ENCODE results near the gene ZNF625. TPM values are rescaled to one million over a fixed set of nuclear protein-coding genes. Genes with fewer than 3 reads are reported as not detected.

ZNF625 gene
- total RNA-seq = 1 to 10 TPM; 2.5 to 3.4 TPM

- intact Hi-C loops (cut with micrococcal nuclease) = no loop called here
- Mint-ChIP-seq H3K36me3 (no peaks in the 10 kb centered on the region), H3K27ac (no peak within 1 kb of the TSS), H3K9me3 (no peaks in the 10 kb centered on the region), H3K4me3 (peak within 1 kb of the TSS; percentile 80), H3K27me3 (peaks cover 3% of the 10 kb centered on the region), H3K4me1 (ENCODE audit: low read depth) (peaks cover 4% of the 10 kb centered on the region)
- POLR2A ChIA-PET = interaction anchor here (1.3 kb wide), 1 partner anchor 175 kb away, joined by 3 read pairs; no protein-coding TSS in a partner anchor
- CTCF ChIA-PET = interaction anchor here (1.3 to 2.0 kb wide), 4 partner anchors 16 to 233 kb away, joined by 5 to 14 read pairs (median 6); partner anchors contain the start of gene ZNF20
- peak; percentile 68 for DNase-seq
These were observed at the start of gene ZNF625 for GRCh38 chr19:12156223-12157058. Gene ZNF625 (minus strand): TSS chr19:12156734. CDS start chr19:12156558, 176 bp downstream.

- DNase-seq = no peak
- Mint-ChIP-seq H3K4me1 (ENCODE audit: low read depth) (peaks cover 1% of the 10 kb centered on the region), H3K9me3 (peaks cover 46% of the 10 kb centered on the region), H3K27ac (no peak overlapping the region), H3K4me3 (no peak overlapping the region), H3K27me3 (no peaks in the 10 kb centered on the region), H3K36me3 (peaks cover 42% of the 10 kb centered on the region)
- POLR2A ChIA-PET = no interaction called here
- CTCF ChIA-PET = no interaction called here
- intact Hi-C loops (cut with micrococcal nuclease) = no loop called here
These were observed 48.8 kb upstream of the ZNF625 start for GRCh38 chr19:12205296-12205695.

- H3K4me3 Mint-ChIP-seq = no peak overlapping the region
- ChIA-PET CTCF (no interaction called here), POLR2A (no interaction called here)
- no peak overlapping the region for H3K27ac Mint-ChIP-seq
- peaks cover 31% of the 10 kb centered on the region for H3K9me3 Mint-ChIP-seq
- H3K4me1 Mint-ChIP-seq (ENCODE audit: low read depth) = peaks cover 5% of the 10 kb centered on the region
- H3K27me3 Mint-ChIP-seq = no peaks in the 10 kb centered on the region
- intact Hi-C loops (cut with micrococcal nuclease) = loop anchor here (1.0 to 5.0 kb wide), 3 partner anchors 145 to 345 kb away; partner anchors contain the start of gene ZNF442
- H3K36me3 Mint-ChIP-seq = peaks cover 30% of the 10 kb centered on the region
- peak; percentile 78 for DNase-seq
These were observed 45.7 kb upstream of the ZNF625 start for GRCh38 chr19:12202250-12202649.

GRCh38 chr19:12199757-12200419 lies 43.4 kb upstream of the ZNF625 start:
- no peak overlapping the region for H3K27ac Mint-ChIP-seq
- ChIA-PET CTCF (no interaction called here), POLR2A (no interaction called here)
- no peak for DNase-seq
- peaks cover 4% of the 10 kb centered on the region for H3K27me3 Mint-ChIP-seq
- H3K9me3 Mint-ChIP-seq = peaks cover 38% of the 10 kb centered on the region
- H3K4me1 Mint-ChIP-seq (ENCODE audit: low read depth) = peaks cover 11% of the 10 kb centered on the region
- intact Hi-C loops (cut with micrococcal nuclease) = loop anchor here (5.0 kb wide), 1 partner anchor 347 kb away; no protein-coding TSS in a partner anchor
- no peak overlapping the region for H3K4me3 Mint-ChIP-seq
- H3K36me3 Mint-ChIP-seq = peaks cover 35% of the 10 kb centered on the region

GRCh38 chr19:12198136-12198535 lies 41.6 kb upstream of the ZNF625 start:
- CTCF ChIA-PET = no interaction called here
- intact Hi-C loops (cut with micrococcal nuclease) = no loop called here
- Mint-ChIP-seq H3K9me3 (peaks cover 47% of the 10 kb centered on the region), H3K36me3 (peaks cover 42% of the 10 kb centered on the region), H3K27me3 (peaks cover 4% of the 10 kb centered on the region), H3K4me3 (no peak overlapping the region), H3K4me1 (ENCODE audit: low read depth) (peaks cover 15% of the 10 kb centered on the region), H3K27ac (no peak overlapping the region)
- DNase-seq = no peak
- POLR2A ChIA-PET = interaction anchor here (0.6 kb wide), 1 partner anchor 221 kb away, joined by 3 read pairs; no protein-coding TSS in a partner anchor

GRCh38 chr19:12194827-12195731 lies 38.5 kb upstream of the ZNF625 start:
- Mint-ChIP-seq H3K27ac (peak overlapping the region; percentile 38), H3K36me3 (peaks cover 66% of the 10 kb centered on the region), H3K4me1 (ENCODE audit: low read depth) (peaks cover 16% of the 10 kb centered on the region), H3K9me3 (peaks cover 67% of the 10 kb centered on the region), H3K27me3 (peaks cover 4% of the 10 kb centered on the region), H3K4me3 (peak overlapping the region; percentile 62)
- intact Hi-C loops (cut with micrococcal nuclease) = no loop called here
- ChIA-PET POLR2A (no interaction called here), CTCF (interaction anchor here (0.8 kb wide), 1 partner anchor 143 kb away, joined by 3 read pairs; no protein-coding TSS in a partner anchor)
- peak; percentile 75 for DNase-seq

GRCh38 chr19:12187625-12188024 lies 31.1 kb upstream of the ZNF625 start:
- no peak for DNase-seq
- H3K27ac Mint-ChIP-seq = no peak overlapping the region
- ChIA-PET CTCF (interaction anchor here (0.6 kb wide), 1 partner anchor 376 kb away, joined by 3 read pairs; no protein-coding TSS in a partner anchor), POLR2A (no interaction called here)
- intact Hi-C loops (cut with micrococcal nuclease) = no loop called here
- H3K9me3 Mint-ChIP-seq = peaks cover 82% of the 10 kb centered on the region
- H3K27me3 Mint-ChIP-seq = no peaks in the 10 kb centered on the region
- H3K36me3 Mint-ChIP-seq = peaks cover 90% of the 10 kb centered on the region
- peaks cover 3% of the 10 kb centered on the region for H3K4me1 Mint-ChIP-seq (ENCODE audit: low read depth)
- H3K4me3 Mint-ChIP-seq = no peak overlapping the region

GRCh38 chr19:12180377-12180776 lies 23.8 kb upstream of the ZNF625 start:
- H3K36me3 Mint-ChIP-seq = peaks cover 88% of the 10 kb centered on the region
- no peak overlapping the region for H3K4me3 Mint-ChIP-seq
- POLR2A ChIA-PET = no interaction called here
- H3K9me3 Mint-ChIP-seq = peaks cover 68% of the 10 kb centered on the region
- H3K4me1 Mint-ChIP-seq (ENCODE audit: low read depth) = peaks cover 12% of the 10 kb centered on the region
- no peaks in the 10 kb centered on the region for H3K27me3 Mint-ChIP-seq
- intact Hi-C loops (cut with micrococcal nuclease) = no loop called here
- DNase-seq = no peak
- CTCF ChIA-PET = no interaction called here
- no peak overlapping the region for H3K27ac Mint-ChIP-seq

GRCh38 chr19:12166626-12167025 lies 10.1 kb upstream of the ZNF625 start:
- H3K4me3 Mint-ChIP-seq = no peak overlapping the region
- ChIA-PET CTCF (no interaction called here), POLR2A (no interaction called here)
- peaks cover 47% of the 10 kb centered on the region for H3K4me1 Mint-ChIP-seq (ENCODE audit: low read depth)
- DNase-seq = no peak
- intact Hi-C loops (cut with micrococcal nuclease) = no loop called here
- H3K27me3 Mint-ChIP-seq = no peaks in the 10 kb centered on the region
- peaks cover 14% of the 10 kb centered on the region for H3K36me3 Mint-ChIP-seq
- peak overlapping the region; percentile 30 for H3K27ac Mint-ChIP-seq
- H3K9me3 Mint-ChIP-seq = no peaks in the 10 kb centered on the region

GRCh38 chr19:12163826-12164225 lies 7.3 kb upstream of the ZNF625 start:
- H3K4me1 Mint-ChIP-seq (ENCODE audit: low read depth) = peaks cover 42% of the 10 kb centered on the region
- intact Hi-C loops (cut with micrococcal nuclease) = loop anchor here (2.0 kb wide), 2 partner anchors 125 to 169 kb away; partner anchors contain the start of gene ZNF563
- peak overlapping the region; percentile 90 for H3K27ac Mint-ChIP-seq
- H3K27me3 Mint-ChIP-seq = no peaks in the 10 kb centered on the region
- POLR2A ChIA-PET = interaction anchor here (0.6 to 2.8 kb wide), 3 partner anchors 170 to 387 kb away, joined by 3 to 11 read pairs (median 3); partner anchors contain the start of genes ZNF563 and ZNF564
- no peaks in the 10 kb centered on the region for H3K9me3 Mint-ChIP-seq
- H3K36me3 Mint-ChIP-seq = peaks cover 5% of the 10 kb centered on the region
- CTCF ChIA-PET = interaction anchor here (1.3 to 2.6 kb wide), 3 partner anchors 26 to 104 kb away, joined by 3 to 14 read pairs (median 8); no protein-coding TSS in a partner anchor
- DNase-seq = no peak
- peak overlapping the region; percentile 88 for H3K4me3 Mint-ChIP-seq

All from activated CD4-positive, alpha-beta memory T cell treated with anti-CD3 and anti-CD28 coated beads for 36 hours (primary cell).